GM23338 (cell line): ENCODE results near the gene OR4D11. TPM values are rescaled to one million over a fixed set of nuclear protein-coding genes. Genes with fewer than 3 reads are reported as not detected.
A peak's percentile ranks its signal among the peaks of the same experiment; 100 is the strongest.

ENCODE experiments used
- ATAC-seq: fragments of 200-7000 bp; cut with Tn5 transposase; 3 replicates; pipeline ENCODE4 v1.9.1; 2020
- DNase-seq: peaks from one replicate; pipeline ENCODE4 v3.0.0-alpha.2; 2015; ENCODE audit warnings: low spot score
- H2AFZ ChIP-seq: fragments of 200-600 bp; sonication (generic); 2 replicates; pipeline ENCODE4 v1.8.0; 2016; ENCODE audit warnings: antibody characterized with exemption, mild to moderate bottlenecking, moderate library complexity
- H3F3A ChIP-seq: fragments of 200-600 bp; sonication (generic); replicated peaks from 2 replicates; pipeline ENCODE4 v1.8.0; 2017; ENCODE audit warnings: antibody characterized with exemption, mixed run types, low read depth
- H3K27ac ChIP-seq: fragments of 200-600 bp; sonication (generic); 2 replicates; pipeline ENCODE4 v1.6.1; 2016; ENCODE audit warnings: low read depth
- H3K27me3 ChIP-seq: fragments of 200-600 bp; sonication (generic); 2 replicates; pipeline ENCODE4 v1.8.0; 2016; ENCODE audit warnings: mild to moderate bottlenecking, mixed run types, moderate library complexity; ENCODE audit not compliant: insufficient read depth
- H3K36me3 ChIP-seq: fragments of 200-600 bp; sonication (generic); 2 replicates; pipeline ENCODE4 v1.8.0; 2016; ENCODE audit warnings: mild to moderate bottlenecking; ENCODE audit not compliant: insufficient read depth
- H3K4me1 ChIP-seq: fragments of 200-600 bp; sonication (generic); 2 replicates; pipeline ENCODE4 v1.8.0; 2016; ENCODE audit warnings: mild to moderate bottlenecking, moderate library complexity; ENCODE audit not compliant: insufficient read depth
- H3K4me2 ChIP-seq: fragments of 200-600 bp; sonication (generic); 2 replicates; pipeline ENCODE4 v1.7.1; 2017; ENCODE audit warnings: mixed run types
- H3K4me3 ChIP-seq: fragments of 200-600 bp; sonication (generic); 2 replicates; pipeline ENCODE4 v1.6.1; 2016; ENCODE audit warnings: mixed run types
- H3K79me2 ChIP-seq: fragments of 200-600 bp; sonication (generic); replicated peaks from 2 replicates; pipeline ENCODE4 v1.8.0; 2017; ENCODE audit warnings: mild to moderate bottlenecking; ENCODE audit not compliant: insufficient read depth
- H3K9me2 ChIP-seq: fragments of 200-600 bp; sonication (generic); 2 replicates; pipeline ENCODE4 v1.8.0; 2017; ENCODE audit not compliant: insufficient read depth
- H4K20me1 ChIP-seq: fragments of 200-600 bp; sonication (generic); replicated peaks from 2 replicates; pipeline ENCODE4 v1.8.0; 2017; ENCODE audit warnings: mild to moderate bottlenecking; ENCODE audit not compliant: insufficient read depth
- H3K27ac Mint-ChIP-seq: 2 replicates; pipeline ENCODE4 v1.8.0; 2020; ENCODE audit warnings: inconsistent platforms, mild to moderate bottlenecking, moderate library complexity, mixed read lengths
- H3K27me3 Mint-ChIP-seq: 3 replicates; pipeline ENCODE4 v1.8.0; 2022; ENCODE audit warnings: low read depth, mild to moderate bottlenecking, moderate library complexity, mixed read lengths, inconsistent platforms; ENCODE audit not compliant: insufficient read depth, poor library complexity
- H3K36me3 Mint-ChIP-seq: 3 replicates; pipeline ENCODE4 v1.8.0; 2021; ENCODE audit warnings: low read depth, mild to moderate bottlenecking, inconsistent platforms, moderate library complexity, mixed read lengths
- H3K4me1 Mint-ChIP-seq: 3 replicates; pipeline ENCODE4 v1.8.0; 2020; ENCODE audit warnings: mild to moderate bottlenecking, inconsistent platforms, mixed read lengths
- H3K4me3 Mint-ChIP-seq: 3 replicates; pipeline ENCODE4 v1.8.0; 2021; ENCODE audit warnings: moderate library complexity, mild to moderate bottlenecking, inconsistent platforms, mixed read lengths
- H3K9me3 Mint-ChIP-seq: 3 replicates; pipeline ENCODE4 v1.8.0; 2020; ENCODE audit warnings: moderate library complexity, mild to moderate bottlenecking, inconsistent platforms, mixed read lengths
- ETS1 ChIP-seq: IDR thresholded peaks from 2 replicates; pipeline ENCODE4 v1.6.1; 2016; ENCODE audit warnings: antibody characterized with exemption
- EZH2phosphoT487 ChIP-seq: fragments of 200-600 bp; sonication (generic); IDR thresholded peaks from one replicate; pipeline ENCODE4 v1.8.1; 2018; ENCODE audit warnings: antibody characterized with exemption; ENCODE audit not compliant: unreplicated experiment
- ZNF331 ChIP-seq: fragments of 250-450 bp; sonication (Bioruptor Pico); IDR thresholded peaks from 2 replicates; pipeline ENCODE4 v1.5.0; 2020; ENCODE audit warnings: low read depth, mild to moderate bottlenecking, moderate library complexity
- polyA plus RNA-seq: library from polyadenylated mRNA; unstranded; fragments of >200 nt; fragmentation: Nextera tagmentation; extraction: Ambion mirVana; gene quantifications from 2 replicates; pipeline ENCODE4 v1.2.1, GENCODE V29; 2016
- total RNA-seq: library from RNA; depleted of rRNA; stranded (reverse); fragments of >200 nt; shearing (Covaris generic); gene quantifications from 2 replicates; pipeline ENCODE4 v1.2.3, GENCODE V29; 2014
- TF ChIP-seq, protein P1 (sequence below): fragments of 250-450 bp; sonication (Bioruptor Pico); IDR thresholded peaks from 2 replicates; pipeline ENCODE4 v1.5.0; 2020; ENCODE audit warnings: mild to moderate bottlenecking, moderate library complexity
- TF ChIP-seq, protein P2 (sequence below), 2 experiments: fragments of 200-600 bp in 1 of 2; sonication (generic) in 1 of 2; conservative IDR thresholded peaks; 2 replicates each; pipeline versions ENCODE4 v1.5.1 to v1.6.1; 2016 to 2017; ENCODE audit warnings: antibody characterized with exemption in 2 of 2, low read depth in 2 of 2, mild to moderate bottlenecking in 2 of 2, moderate library complexity in 1 of 2

Gene OR4D11
- total and polyA plus RNA-seq, 2 experiments from 2014 or later: not detected

DNA sequence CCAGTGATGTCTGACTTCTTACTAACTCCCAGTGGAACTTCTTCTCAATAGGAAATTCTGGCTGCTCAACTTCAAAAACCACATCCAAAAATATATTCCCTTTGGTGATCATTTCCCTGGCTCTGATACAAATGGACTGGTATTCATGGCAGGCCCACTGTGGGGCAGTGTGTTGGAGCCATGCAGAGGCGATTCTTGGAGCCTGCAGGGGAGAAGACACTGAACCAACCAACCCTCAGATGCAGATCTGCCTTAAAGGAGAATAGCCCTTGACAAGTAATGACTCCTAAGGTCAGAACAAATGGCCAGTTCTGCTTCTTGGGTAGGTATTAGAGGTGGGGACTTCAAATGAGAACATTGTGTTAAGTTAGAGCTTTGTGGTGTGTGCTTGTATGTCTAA, 20.2 kb downstream of the OR4D11 start:
- no peaks in the 10 kb centered on the region for H3K36me3 Mint-ChIP-seq
- Histone ChIP-seq H3K9me2 (no peaks in the 10 kb centered on the region), H3F3A (no peaks in the 10 kb centered on the region), H2AFZ (no peak overlapping the region), H3K36me3 (no peaks in the 10 kb centered on the region), H3K27ac (no peak overlapping the region), H3K4me2 (no peak overlapping the region), H3K4me1 (peaks cover 13% of the 10 kb centered on the region), H3K27me3 (no peaks in the 10 kb centered on the region), H3K79me2 (no peaks in the 10 kb centered on the region), H3K4me3 (no peak overlapping the region), H4K20me1 (no peaks in the 10 kb centered on the region)
- H3K4me3 Mint-ChIP-seq: no peak overlapping the region
- peaks cover 3% of the 10 kb centered on the region for H3K27me3 Mint-ChIP-seq
- H3K27ac Mint-ChIP-seq: no peak overlapping the region
- ATAC-seq: peak; percentile 77
- H3K4me1 Mint-ChIP-seq: peaks cover 15% of the 10 kb centered on the region
- peak; percentile 18 for DNase-seq
- no peaks in the 10 kb centered on the region for H3K9me3 Mint-ChIP-seq
- TF ChIP-seq EZH2phosphoT487 (no peak), ZNF331 (no peak), ETS1 (no peak)
- TF ChIP-seq, protein P1, sequence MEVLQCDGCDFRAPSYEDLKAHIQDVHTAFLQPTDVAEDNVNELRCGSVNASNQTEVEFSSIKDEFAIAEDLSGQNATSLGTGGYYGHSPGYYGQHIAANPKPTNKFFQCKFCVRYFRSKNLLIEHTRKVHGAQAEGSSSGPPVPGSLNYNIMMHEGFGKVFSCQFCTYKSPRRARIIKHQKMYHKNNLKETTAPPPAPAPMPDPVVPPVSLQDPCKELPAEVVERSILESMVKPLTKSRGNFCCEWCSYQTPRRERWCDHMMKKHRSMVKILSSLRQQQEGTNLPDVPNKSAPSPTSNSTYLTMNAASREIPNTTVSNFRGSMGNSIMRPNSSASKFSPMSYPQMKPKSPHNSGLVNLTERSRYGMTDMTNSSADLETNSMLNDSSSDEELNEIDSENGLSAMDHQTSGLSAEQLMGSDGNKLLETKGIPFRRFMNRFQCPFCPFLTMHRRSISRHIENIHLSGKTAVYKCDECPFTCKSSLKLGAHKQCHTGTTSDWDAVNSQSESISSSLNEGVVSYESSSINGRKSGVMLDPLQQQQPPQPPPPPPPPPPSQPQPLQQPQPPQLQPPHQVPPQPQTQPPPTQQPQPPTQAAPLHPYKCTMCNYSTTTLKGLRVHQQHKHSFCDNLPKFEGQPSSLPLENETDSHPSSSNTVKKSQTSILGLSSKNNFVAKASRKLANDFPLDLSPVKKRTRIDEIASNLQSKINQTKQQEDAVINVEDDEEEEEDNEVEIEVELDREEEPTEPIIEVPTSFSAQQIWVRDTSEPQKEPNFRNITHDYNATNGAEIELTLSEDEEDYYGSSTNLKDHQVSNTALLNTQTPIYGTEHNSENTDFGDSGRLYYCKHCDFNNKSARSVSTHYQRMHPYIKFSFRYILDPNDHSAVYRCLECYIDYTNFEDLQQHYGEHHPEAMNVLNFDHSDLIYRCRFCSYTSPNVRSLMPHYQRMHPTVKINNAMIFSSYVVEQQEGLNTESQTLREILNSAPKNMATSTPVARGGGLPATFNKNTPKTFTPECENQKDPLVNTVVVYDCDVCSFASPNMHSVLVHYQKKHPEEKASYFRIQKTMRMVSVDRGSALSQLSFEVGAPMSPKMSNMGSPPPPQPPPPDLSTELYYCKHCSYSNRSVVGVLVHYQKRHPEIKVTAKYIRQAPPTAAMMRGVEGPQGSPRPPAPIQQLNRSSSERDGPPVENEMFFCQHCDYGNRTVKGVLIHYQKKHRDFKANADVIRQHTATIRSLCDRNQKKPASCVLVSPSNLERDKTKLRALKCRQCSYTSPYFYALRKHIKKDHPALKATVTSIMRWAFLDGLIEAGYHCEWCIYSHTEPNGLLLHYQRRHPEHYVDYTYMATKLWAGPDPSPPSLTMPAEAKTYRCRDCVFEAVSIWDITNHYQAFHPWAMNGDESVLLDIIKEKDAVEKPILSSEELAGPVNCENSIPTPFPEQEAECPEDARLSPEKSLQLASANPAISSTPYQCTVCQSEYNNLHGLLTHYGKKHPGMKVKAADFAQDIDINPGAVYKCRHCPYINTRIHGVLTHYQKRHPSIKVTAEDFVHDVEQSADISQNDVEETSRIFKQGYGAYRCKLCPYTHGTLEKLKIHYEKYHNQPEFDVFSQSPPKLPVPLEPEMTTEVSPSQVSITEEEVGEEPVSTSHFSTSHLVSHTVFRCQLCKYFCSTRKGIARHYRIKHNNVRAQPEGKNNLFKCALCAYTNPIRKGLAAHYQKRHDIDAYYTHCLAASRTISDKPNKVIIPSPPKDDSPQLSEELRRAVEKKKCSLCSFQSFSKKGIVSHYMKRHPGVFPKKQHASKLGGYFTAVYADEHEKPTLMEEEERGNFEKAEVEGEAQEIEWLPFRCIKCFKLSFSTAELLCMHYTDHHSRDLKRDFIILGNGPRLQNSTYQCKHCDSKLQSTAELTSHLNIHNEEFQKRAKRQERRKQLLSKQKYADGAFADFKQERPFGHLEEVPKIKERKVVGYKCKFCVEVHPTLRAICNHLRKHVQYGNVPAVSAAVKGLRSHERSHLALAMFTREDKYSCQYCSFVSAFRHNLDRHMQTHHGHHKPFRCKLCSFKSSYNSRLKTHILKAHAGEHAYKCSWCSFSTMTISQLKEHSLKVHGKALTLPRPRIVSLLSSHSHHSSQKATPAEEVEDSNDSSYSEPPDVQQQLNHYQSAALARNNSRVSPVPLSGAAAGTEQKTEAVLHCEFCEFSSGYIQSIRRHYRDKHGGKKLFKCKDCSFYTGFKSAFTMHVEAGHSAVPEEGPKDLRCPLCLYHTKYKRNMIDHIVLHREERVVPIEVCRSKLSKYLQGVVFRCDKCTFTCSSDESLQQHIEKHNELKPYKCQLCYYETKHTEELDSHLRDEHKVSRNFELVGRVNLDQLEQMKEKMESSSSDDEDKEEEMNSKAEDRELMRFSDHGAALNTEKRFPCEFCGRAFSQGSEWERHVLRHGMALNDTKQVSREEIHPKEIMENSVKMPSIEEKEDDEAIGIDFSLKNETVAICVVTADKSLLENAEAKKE (CRISPR knock-in tag): no peak
- TF ChIP-seq, protein P2, sequence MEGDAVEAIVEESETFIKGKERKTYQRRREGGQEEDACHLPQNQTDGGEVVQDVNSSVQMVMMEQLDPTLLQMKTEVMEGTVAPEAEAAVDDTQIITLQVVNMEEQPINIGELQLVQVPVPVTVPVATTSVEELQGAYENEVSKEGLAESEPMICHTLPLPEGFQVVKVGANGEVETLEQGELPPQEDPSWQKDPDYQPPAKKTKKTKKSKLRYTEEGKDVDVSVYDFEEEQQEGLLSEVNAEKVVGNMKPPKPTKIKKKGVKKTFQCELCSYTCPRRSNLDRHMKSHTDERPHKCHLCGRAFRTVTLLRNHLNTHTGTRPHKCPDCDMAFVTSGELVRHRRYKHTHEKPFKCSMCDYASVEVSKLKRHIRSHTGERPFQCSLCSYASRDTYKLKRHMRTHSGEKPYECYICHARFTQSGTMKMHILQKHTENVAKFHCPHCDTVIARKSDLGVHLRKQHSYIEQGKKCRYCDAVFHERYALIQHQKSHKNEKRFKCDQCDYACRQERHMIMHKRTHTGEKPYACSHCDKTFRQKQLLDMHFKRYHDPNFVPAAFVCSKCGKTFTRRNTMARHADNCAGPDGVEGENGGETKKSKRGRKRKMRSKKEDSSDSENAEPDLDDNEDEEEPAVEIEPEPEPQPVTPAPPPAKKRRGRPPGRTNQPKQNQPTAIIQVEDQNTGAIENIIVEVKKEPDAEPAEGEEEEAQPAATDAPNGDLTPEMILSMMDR (conservative IDR thresholded peaks at IDR 0.05; ENCODE audit: low read depth in 2 of 2): peak; percentile 23 to 31; a peak in 3 of 4 replicates
